ENCODE results near the gene CCNL2.

CCNL2 gene

GRCh38 chr1:1345860-1346500 is 53.2 kb downstream of the CCNL2 start:
- peaks cover 18% of the 10 kb centered on the region for H3K4me1 ChIP-seq (ENCODE audit: insufficient read depth, low read length)
- H3K27me3 ChIP-seq (ENCODE audit: control insufficient read depth in 1 of 2, insufficient read depth in 2 of 2, low read length in 2 of 2), result no peaks in the 10 kb centered on the region
- H3K36me3 ChIP-seq (ENCODE audit: insufficient read depth, low read length), result peaks cover 8% of the 10 kb centered on the region
- H3K9ac ChIP-seq (ENCODE audit: low read length), result peak overlapping the region; percentile 53
- no peak overlapping the region for H3K27ac ChIP-seq (ENCODE audit: low read depth, low read length)
- no peaks in the 10 kb centered on the region for H3K9me3 ChIP-seq (ENCODE audit: low read length)
- peak overlapping the region in 1 of 2 donors; percentile 23 for H3K4me3 ChIP-seq (ENCODE audit: low read depth in 1 of 2, low read length in 2 of 2)

DNA sequence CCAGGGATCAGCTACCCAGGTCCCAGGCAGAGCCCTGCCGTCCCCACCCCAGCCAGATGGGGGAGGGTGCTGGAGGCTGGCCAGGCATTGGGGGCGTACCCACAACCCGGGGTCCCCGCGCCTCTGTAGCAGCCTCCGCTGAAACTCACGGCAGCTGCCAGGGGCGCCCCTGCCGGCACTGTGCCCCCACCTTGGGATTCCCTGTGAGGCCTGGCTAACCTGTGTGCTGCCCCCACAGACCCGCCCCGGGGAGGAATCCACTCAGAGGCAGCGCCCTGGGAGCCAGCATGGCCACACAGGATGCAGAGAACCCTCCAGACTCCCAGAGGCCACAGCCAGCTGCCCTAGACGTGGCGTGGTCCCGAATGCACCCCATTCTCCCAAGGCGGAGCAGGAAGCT is 53.8 kb downstream of the CCNL2 start:
- peaks cover 13% of the 10 kb centered on the region for H3K36me3 ChIP-seq (ENCODE audit: insufficient read depth, low read length)
- H3K9ac ChIP-seq (ENCODE audit: low read length), result no peak overlapping the region
- H3K27me3 ChIP-seq (ENCODE audit: control insufficient read depth in 1 of 2, insufficient read depth in 2 of 2, low read length in 2 of 2), result no peaks in the 10 kb centered on the region
- H3K27ac ChIP-seq (ENCODE audit: low read depth, low read length), result no peak overlapping the region
- H3K4me1 ChIP-seq (ENCODE audit: insufficient read depth, low read length), result peaks cover 18% of the 10 kb centered on the region
- H3K9me3 ChIP-seq (ENCODE audit: low read length), result no peaks in the 10 kb centered on the region
- H3K4me3 ChIP-seq (ENCODE audit: low read depth in 1 of 2, low read length in 2 of 2), result no peak overlapping the region

GRCh38 chr1:1344655-1345361 is 54.3 kb downstream of the CCNL2 start:
- Histone ChIP-seq H3K27me3 (ENCODE audit: control insufficient read depth in 1 of 2, insufficient read depth in 2 of 2, low read length in 2 of 2) (no peaks in the 10 kb centered on the region), H3K36me3 (ENCODE audit: insufficient read depth, low read length) (peaks cover 17% of the 10 kb centered on the region), H3K9me3 (ENCODE audit: low read length) (no peaks in the 10 kb centered on the region), H3K27ac (ENCODE audit: low read depth, low read length) (no peak overlapping the region), H3K4me1 (ENCODE audit: insufficient read depth, low read length) (peaks cover 18% of the 10 kb centered on the region), H3K4me3 (ENCODE audit: low read depth in 1 of 2, low read length in 2 of 2) (no peak overlapping the region), H3K9ac (ENCODE audit: low read length) (no peak overlapping the region)

DNA sequence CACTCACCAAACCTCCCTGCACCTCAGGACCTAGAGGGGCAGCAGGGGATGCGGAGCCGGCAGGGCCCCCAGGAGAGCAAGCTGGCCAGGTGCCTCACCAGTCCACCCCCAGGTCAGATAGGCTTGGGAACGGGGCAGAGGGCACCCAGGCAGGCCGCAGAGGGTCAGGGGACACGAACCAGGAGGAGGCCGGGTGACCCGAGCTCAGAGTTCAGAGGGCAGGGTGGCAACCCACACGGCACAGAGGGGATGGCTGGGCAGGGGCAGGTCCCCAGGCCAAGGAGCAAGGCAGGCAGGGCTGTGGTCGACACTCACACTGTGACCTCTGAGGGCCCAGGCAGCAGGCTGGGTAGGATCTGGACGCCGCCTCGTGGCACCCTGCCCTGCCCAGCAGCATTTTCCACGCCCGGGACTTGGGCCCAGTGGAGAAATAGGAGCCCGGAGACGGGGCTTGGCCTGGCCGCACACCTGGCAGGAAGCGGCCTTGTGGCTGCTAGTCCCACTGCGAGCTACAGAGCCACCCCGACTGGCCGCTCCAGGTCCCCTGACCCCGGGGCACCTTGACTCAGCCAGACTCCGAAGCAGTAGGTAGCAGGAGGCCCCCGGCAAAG is 55.2 kb downstream of the CCNL2 start:
- no peak overlapping the region for H3K27ac ChIP-seq (ENCODE audit: low read depth, low read length)
- no peak overlapping the region for H3K9ac ChIP-seq (ENCODE audit: low read length)
- H3K27me3 ChIP-seq (ENCODE audit: control insufficient read depth in 1 of 2, insufficient read depth in 2 of 2, low read length in 2 of 2), result no peaks in the 10 kb centered on the region
- no peak overlapping the region for H3K4me3 ChIP-seq (ENCODE audit: low read depth in 1 of 2, low read length in 2 of 2)
- no peaks in the 10 kb centered on the region for H3K9me3 ChIP-seq (ENCODE audit: low read length)
- H3K4me1 ChIP-seq (ENCODE audit: insufficient read depth, low read length), result peaks cover 18% of the 10 kb centered on the region
- H3K36me3 ChIP-seq (ENCODE audit: insufficient read depth, low read length), result peaks cover 19% of the 10 kb centered on the region

DNA sequence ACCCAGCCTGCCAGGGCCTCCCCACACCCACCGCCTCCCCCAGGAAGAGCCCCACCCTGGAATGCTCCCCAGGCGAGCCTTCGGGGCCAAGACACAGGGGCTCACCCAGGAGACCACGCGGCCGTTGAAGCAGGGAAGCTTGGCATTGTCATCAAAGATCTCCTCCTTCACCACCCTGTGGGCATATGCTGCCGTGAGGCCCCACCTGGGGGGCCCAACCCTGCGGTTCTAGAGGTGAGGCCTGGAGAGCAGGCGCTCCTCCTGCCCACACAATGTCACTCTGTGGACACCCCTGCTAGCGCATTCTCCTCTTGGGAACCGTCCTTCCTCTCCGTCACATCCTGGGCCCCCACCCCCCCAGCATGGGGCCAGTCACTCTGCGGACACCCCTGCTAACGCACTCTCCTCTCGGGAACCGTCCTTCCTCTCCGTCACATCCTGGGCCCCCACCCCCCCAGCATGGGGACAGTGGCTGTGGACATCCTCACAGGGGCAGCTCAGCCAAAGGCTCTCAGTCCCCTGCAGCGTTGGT is 56.5 kb downstream of the CCNL2 start:
- H3K36me3 ChIP-seq (ENCODE audit: insufficient read depth, low read length), result peaks cover 22% of the 10 kb centered on the region
- no peak overlapping the region for H3K27ac ChIP-seq (ENCODE audit: low read depth, low read length)
- peaks cover 18% of the 10 kb centered on the region for H3K4me1 ChIP-seq (ENCODE audit: insufficient read depth, low read length)
- H3K9me3 ChIP-seq (ENCODE audit: low read length), result no peaks in the 10 kb centered on the region
- H3K9ac ChIP-seq (ENCODE audit: low read length), result no peak overlapping the region
- H3K27me3 ChIP-seq (ENCODE audit: control insufficient read depth in 1 of 2, insufficient read depth in 2 of 2, low read length in 2 of 2), result no peaks in the 10 kb centered on the region
- H3K4me3 ChIP-seq (ENCODE audit: low read depth in 1 of 2, low read length in 2 of 2), result no peak overlapping the region

DNA sequence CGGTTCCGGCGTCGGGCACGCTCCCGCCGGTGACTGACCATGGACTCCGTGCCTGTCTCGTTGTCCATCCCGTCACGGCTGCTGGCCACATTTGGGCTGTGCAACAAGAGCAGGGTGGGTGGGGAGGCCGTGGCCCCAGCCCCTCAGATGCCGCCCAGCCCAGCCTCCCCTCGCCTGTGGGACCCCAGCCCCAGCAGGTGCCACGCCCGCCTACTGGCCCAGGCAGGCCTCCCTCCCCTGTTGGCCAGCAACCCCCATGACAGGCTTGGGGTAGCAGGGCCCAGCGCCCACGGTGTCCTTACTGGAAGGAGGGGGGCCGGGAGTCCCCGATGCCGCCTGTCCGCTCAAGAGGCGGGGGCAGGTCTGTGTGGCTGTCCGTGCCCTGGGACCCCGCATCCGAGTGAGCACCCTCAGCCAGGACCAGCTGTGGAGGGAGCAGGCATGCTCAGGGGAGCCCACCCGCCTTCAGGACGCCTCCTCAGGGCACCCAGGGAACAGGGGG is 57.0 kb downstream of the CCNL2 start:
- no peaks in the 10 kb centered on the region for H3K9me3 ChIP-seq (ENCODE audit: low read length)
- H3K4me1 ChIP-seq (ENCODE audit: insufficient read depth, low read length), result peaks cover 18% of the 10 kb centered on the region
- peaks cover 22% of the 10 kb centered on the region for H3K36me3 ChIP-seq (ENCODE audit: insufficient read depth, low read length)
- no peak overlapping the region for H3K9ac ChIP-seq (ENCODE audit: low read length)
- no peak overlapping the region for H3K4me3 ChIP-seq (ENCODE audit: low read depth in 1 of 2, low read length in 2 of 2)
- no peak overlapping the region for H3K27ac ChIP-seq (ENCODE audit: low read depth, low read length)
- no peaks in the 10 kb centered on the region for H3K27me3 ChIP-seq (ENCODE audit: control insufficient read depth in 1 of 2, insufficient read depth in 2 of 2, low read length in 2 of 2)

- Histone ChIP-seq H3K36me3 (ENCODE audit: insufficient read depth, low read length) (peaks cover 22% of the 10 kb centered on the region), H3K9ac (ENCODE audit: low read length) (no peak overlapping the region)
Measured at GRCh38 chr1:1341549-1342021, 57.5 kb downstream of the CCNL2 start.

DNA sequence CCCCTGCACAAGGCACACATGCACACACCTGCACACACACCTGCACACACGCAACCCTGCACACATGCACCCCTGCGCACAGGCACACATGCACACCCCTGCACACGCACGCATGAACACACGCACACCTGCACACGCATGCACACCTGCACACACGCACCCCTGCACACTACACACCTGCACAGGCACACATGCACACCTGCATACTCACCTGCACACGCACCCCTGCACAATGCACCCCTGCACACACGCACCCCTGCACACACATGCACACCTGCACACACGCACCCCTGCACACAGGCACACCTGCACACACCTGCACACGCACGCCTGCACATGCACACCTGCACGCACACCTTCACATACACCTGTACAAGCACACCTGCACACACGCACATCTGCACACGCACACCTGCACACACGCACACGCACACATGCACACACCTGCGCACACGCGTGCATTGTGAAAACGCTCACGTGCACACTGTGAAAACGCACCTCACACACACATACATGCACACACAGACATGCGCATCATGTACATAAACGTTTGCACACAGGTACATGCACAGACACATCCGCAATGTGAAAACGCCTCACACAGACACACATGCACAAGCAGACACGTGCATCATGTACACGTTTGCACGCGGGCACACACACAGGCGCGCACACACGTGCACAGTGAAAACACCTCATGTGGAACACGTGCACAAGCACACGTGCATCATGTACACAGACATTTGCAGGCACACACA is 58.2 kb downstream of the CCNL2 start:
- Histone ChIP-seq H3K36me3 (ENCODE audit: insufficient read depth, low read length) (peaks cover 22% of the 10 kb centered on the region), H3K9me3 (ENCODE audit: low read length) (no peaks in the 10 kb centered on the region), H3K27ac (ENCODE audit: low read depth, low read length) (no peak overlapping the region), H3K9ac (ENCODE audit: low read length) (no peak overlapping the region), H3K27me3 (ENCODE audit: control insufficient read depth in 1 of 2, insufficient read depth in 2 of 2, low read length in 2 of 2) (no peaks in the 10 kb centered on the region), H3K4me3 (ENCODE audit: low read depth in 1 of 2, low read length in 2 of 2) (no peak overlapping the region), H3K4me1 (ENCODE audit: insufficient read depth, low read length) (peaks cover 8% of the 10 kb centered on the region)

More at GRCh38 chr1:1341549-1342021, 57.5 kb downstream of the CCNL2 start:
- H3K27ac ChIP-seq (ENCODE audit: low read depth, low read length), result no peak overlapping the region
- no peaks in the 10 kb centered on the region for H3K27me3 ChIP-seq (ENCODE audit: control insufficient read depth in 1 of 2, insufficient read depth in 2 of 2, low read length in 2 of 2)
- H3K9me3 ChIP-seq (ENCODE audit: low read length), result no peaks in the 10 kb centered on the region
- no peak overlapping the region for H3K4me3 ChIP-seq (ENCODE audit: low read depth in 1 of 2, low read length in 2 of 2)
- H3K4me1 ChIP-seq (ENCODE audit: insufficient read depth, low read length), result peaks cover 14% of the 10 kb centered on the region

DNA sequence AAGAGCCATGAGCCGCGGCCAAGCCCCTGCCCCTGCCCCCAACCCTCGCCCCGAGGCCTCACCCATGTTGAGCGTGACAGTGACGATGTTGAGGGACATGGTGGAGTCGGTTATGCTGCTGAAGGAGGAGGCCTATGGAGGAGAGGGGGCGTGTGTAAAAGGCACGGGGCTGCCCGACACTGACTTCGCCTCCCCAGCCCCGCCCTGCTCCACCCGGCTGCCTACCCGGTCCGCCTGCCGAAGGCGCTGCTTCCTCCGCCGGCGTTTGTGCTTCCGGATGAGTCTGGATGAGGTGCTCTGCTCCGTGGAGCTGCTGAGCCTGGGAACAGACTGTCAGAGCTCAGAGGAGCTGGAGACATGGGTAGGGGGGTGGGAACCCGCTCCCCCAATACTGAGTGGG is 59.0 kb downstream of the CCNL2 start:
- peaks cover 22% of the 10 kb centered on the region for H3K36me3 ChIP-seq (ENCODE audit: insufficient read depth, low read length)
- no peak overlapping the region for H3K9ac ChIP-seq (ENCODE audit: low read length)
- H3K27ac ChIP-seq (ENCODE audit: low read depth, low read length), result no peak overlapping the region
- no peaks in the 10 kb centered on the region for H3K27me3 ChIP-seq (ENCODE audit: control insufficient read depth in 1 of 2, insufficient read depth in 2 of 2, low read length in 2 of 2)
- H3K4me1 ChIP-seq (ENCODE audit: insufficient read depth, low read length), result no peaks in the 10 kb centered on the region
- H3K9me3 ChIP-seq (ENCODE audit: low read length), result no peaks in the 10 kb centered on the region
- no peak overlapping the region for H3K4me3 ChIP-seq (ENCODE audit: low read depth in 1 of 2, low read length in 2 of 2)

DNA sequence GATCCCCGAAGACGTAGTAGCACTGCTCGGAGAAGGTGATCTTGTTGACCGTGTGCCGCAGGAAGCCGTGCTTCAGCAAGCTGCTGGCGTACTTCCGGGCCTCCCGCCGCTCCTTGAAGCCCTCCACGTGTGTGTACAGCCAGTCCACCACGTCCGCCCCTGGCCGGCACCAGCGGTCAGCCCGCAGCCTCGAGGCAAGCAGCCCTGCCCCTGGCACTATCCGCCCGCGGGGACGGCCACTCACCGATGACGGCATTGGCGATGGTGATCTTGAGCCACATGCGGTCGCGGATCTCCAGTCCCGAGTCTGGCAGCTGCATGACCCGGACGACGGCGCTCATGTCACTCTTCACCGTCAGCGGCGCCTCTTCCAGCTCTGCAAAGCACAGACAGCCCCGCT is 60.9 kb downstream of the CCNL2 start:
- peaks cover 22% of the 10 kb centered on the region for H3K36me3 ChIP-seq (ENCODE audit: insufficient read depth, low read length)
- no peaks in the 10 kb centered on the region for H3K9me3 ChIP-seq (ENCODE audit: low read length)
- no peaks in the 10 kb centered on the region for H3K4me1 ChIP-seq (ENCODE audit: insufficient read depth, low read length)

DNA sequence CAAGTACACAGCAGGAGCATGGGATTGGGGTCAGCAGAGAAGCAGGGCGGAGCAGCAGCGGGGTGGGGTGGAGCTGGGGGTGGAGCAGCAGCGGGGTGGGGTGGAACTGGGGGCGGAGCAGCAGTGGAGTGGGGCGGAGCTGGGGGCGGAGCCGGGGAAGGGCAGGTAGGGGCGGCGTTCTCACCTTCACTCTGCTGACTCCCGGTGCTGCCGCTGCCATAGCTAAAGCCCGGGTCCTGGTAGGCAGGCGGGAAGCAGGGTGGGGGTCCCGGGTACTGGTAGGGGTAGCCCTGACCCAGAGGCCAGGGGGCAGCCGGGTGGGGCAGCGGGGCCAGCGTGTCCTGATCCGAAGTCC is 61.4 kb downstream of the CCNL2 start:
- no peak overlapping the region for H3K9ac ChIP-seq (ENCODE audit: low read length)

More for the DNA sequence above, 60.9 kb downstream of the CCNL2 start:
- no peak overlapping the region for H3K9ac ChIP-seq (ENCODE audit: low read length)
- H3K27me3 ChIP-seq (ENCODE audit: control insufficient read depth in 1 of 2, insufficient read depth in 2 of 2, low read length in 2 of 2), result no peaks in the 10 kb centered on the region
- H3K27ac ChIP-seq (ENCODE audit: low read depth, low read length), result no peak overlapping the region
- no peak overlapping the region for H3K4me3 ChIP-seq (ENCODE audit: low read depth in 1 of 2, low read length in 2 of 2)

More for the DNA sequence above, 61.4 kb downstream of the CCNL2 start:
- Histone ChIP-seq H3K27me3 (ENCODE audit: control insufficient read depth in 1 of 2, insufficient read depth in 2 of 2, low read length in 2 of 2) (no peaks in the 10 kb centered on the region), H3K4me3 (ENCODE audit: low read depth in 1 of 2, low read length in 2 of 2) (no peak overlapping the region), H3K4me1 (ENCODE audit: insufficient read depth, low read length) (no peaks in the 10 kb centered on the region), H3K9me3 (ENCODE audit: low read length) (no peaks in the 10 kb centered on the region), H3K36me3 (ENCODE audit: insufficient read depth, low read length) (peaks cover 22% of the 10 kb centered on the region), H3K27ac (ENCODE audit: low read depth, low read length) (no peak overlapping the region)
